GM19468 (cell line): ENCODE results near the gene FLII.

ENCODE experiments used
- ATAC-seq: cut with Tn5 transposase; IDR thresholded peaks from one replicate; pipeline ENCODE4 v1.9.1; 2021; ENCODE audit warnings: mild to moderate bottlenecking, moderate library complexity, moderate number of reproducible peaks; ENCODE audit not compliant: unreplicated experiment; ENCODE audit errors: extremely low read depth

The FLII gene

DNA sequence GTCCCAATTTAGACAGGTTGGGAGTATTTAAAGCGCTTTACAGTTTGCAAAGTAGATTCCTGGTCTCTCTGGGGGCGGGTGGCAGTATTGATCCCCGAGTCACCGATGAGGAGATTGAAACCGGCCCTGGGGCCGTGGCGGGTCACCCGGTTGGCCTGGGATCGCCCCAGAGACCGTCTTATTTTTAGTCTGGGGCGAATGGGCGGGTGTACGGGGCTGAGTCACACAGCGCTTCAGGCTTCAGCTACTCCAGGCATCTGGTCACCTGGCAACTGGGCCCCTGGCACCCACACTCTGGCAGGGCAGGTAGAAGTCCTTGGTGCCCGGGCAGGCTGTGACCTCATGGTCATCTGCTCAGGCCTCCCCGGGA lies 2.6 kb upstream of the FLII start:
- no peak for ATAC-seq

DNA sequence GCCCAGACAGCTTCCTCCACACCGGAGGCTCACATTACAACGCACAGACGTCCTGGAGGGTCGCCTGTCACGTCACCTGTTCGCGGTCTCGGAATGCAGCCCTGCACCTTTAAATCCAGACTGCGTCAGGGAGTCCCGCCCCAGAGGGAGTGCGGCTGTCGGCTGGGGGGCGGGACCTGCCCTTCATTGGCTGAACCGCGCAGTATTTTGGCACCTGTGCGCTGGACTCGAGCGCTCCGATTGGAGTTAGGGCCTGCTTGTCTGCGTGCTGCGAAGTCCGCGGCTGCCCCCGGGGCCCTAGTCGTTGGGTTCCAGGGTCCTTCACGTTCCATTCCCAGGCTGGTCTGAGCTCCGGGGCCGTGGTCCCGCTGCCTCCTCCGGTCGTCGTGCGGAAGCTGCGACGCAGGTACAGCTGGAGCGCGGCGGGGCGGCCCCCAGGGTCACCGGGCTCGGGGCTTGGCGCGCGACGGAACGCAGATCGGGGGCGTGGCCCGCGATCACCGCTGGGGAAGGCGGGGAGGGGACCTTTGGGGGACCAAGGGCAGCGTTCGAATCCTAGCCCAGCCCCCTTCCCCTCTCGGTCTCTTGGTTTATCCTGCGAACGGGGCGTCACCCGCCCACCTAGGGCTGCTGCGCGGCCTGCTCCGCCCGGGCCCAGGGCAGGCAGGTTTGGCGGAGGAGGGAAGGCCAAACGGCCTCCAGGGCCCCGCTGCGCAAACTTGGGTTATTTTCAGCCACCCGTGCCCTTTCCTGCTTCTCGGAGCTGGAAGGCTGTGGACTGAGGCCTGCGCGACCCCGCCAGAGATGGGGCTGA lies 2.0 kb upstream of the FLII start, which contains the start of gene MIEF2:
TSS of gene MIEF2 (plus strand) at position 331 of the 814 bp plus-strand sequence. CDS start 2,059 bp downstream, outside the sequence.
- peak; percentile 69 for ATAC-seq

DNA sequence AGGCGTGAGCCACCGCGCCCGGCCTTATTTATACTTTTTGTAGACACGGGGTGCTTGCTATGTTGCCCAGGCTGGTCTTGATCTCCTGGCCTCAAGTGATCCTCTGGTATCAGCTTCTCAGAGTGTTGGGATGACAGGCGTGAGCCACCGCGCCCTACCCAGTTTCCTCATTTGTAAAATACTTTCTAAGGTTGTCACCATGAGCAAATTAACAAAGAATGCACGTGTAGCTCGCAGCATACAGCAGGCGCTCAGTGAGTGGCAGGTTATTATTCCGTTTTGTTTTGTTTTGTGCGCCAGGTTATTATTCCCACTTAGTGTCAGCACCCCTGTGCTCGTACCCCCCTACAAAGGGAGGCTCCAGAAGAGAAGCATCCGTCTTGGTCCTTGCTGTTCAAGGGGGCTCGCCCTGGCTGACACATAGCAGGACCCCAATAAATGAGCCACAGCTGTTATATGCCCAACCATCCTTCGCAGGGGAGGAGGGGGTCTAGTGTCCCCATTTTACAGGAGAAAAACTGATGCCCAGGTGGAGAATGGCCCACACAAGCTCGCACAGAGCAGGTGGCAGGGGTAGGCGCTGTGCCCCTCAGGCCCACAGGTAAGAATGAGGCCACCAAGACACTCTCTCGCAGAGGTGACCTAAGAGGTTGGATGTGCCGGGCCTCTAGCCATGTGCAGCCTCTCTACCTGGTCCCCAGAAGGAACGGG lies 1.2 kb upstream of the FLII start:
- ATAC-seq: no peak

DNA sequence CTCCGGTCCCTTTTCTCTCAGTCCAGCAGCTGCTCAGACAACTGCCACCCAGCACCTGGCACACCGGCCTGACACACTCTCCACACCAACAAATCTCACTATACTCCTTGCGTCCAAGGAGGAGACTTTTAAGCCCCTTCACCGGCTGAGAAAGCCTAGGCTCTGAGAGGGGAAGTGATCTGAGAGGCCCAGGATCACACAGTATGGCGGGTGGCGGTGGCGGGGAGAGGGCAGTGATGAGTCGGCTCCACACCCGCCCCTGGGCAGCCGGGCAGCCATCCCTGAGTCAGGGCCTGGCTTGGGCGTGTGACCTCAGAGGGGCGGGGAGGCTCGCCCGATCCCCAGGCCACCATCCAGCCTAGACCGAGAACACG lies 569 bp downstream of the FLII start:
- no peak for ATAC-seq

DNA sequence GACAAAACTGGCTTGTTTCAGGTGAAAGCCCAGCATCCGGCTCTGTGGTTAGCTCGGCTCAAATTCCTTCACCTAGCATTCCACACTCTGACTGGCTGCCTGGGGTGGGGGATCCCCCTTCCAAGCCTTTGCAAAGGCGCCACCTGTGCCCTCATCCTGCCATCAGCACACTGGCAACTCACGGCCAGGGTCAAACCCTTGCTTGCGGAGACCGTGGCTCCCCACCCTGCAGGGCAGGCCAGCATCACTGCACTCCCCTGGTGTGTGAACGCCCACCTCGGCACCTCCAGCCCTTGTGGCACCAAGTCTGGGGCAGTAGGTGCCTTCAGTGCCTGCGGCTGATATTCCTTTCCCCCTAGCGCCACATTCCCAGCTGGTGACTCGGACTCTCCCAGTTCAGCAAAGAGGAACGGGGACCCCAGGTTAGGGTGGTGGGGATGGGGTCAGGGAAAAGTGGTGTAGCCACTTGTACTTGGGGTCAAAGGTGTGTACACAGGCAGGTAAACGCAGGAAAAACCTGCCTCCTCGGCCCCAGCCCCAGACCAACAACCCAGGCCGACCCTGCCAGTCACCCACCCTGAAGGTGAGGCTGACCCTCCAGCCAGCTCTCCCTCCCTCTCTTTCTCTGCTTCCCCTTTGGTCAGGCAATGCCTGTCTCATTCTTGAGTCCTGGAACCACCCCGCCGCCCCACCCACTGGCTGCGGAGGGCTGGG lies 1.1 kb downstream of the FLII start:
- no peak for ATAC-seq

DNA sequence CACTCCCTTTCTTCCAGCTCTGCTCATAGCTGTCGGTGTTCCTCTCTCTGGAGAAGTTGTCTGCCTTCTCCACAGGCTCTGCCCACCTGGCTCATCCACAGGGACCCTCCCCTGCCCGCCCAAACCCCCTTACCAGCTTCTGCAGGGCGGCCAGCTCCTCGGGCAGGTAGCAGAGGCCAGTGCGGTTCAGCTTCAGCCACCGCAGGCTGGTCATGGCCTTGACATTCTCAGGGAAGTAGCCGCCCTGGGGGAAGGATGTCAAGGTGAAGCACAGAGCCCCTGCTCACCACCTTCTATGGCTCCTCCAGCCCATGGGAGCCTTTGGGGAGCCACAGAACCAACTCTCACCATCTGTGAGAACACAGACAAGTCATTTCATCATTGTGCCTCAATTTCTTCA lies 1.8 kb downstream of the FLII start:
- ATAC-seq: no peak

DNA sequence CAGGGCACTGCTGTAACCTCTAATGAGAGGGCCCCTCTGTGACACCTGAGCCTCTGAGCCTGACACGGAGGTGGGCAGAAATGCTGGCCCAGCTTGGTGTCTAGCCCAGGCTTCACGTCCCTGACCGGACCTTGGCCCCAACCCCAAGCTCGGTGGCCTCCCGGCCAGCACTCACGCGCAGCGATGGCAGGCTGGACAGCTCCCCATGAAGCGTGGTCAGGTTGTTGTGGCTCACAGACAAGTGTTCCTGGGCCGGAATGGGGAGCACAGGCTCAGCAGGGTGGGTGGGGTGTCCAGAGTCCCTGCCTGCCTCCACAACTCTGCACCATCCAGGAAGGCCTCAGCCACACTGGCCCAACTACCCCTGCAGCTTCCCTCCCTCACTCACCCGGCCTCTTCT lies 2.2 kb downstream of the FLII start:
- no peak for ATAC-seq

DNA sequence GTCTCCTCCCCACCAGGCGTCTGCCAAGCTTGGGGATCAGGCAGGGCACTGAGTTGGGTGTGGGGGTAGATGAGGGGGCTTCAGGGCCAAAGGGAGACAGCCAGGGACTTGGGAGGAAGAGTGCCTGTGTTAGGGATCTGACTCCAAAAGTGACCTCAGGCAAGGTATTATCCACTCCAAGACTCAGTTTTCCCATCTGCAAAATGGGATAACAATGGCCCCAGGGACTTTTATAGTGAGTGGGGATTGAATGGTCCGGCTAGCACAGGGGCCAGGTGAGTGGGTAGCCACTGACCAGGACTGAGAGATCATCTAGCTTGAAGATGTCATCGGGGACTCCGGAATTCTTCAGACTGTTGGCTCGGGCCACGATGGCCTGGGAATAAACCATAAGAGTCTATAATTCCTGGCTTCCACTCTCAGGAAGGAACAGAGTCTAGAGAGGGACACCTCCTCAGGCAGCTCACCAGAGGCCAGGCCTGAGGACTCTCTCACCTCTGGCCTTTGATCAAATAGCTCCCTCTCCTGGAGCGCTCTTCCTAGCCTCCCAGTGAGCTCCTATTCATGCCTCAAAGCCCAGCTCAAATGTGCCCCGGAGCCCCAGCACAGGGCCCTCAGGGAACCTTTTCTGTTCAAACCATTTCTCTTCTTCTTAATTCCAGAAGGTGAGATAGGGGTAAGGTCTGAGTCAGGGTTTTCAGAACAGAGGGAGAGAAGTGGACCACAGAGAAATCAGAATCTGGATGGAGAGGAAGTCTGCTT lies 3.5 kb downstream of the FLII start:
- no peak for ATAC-seq

DNA sequence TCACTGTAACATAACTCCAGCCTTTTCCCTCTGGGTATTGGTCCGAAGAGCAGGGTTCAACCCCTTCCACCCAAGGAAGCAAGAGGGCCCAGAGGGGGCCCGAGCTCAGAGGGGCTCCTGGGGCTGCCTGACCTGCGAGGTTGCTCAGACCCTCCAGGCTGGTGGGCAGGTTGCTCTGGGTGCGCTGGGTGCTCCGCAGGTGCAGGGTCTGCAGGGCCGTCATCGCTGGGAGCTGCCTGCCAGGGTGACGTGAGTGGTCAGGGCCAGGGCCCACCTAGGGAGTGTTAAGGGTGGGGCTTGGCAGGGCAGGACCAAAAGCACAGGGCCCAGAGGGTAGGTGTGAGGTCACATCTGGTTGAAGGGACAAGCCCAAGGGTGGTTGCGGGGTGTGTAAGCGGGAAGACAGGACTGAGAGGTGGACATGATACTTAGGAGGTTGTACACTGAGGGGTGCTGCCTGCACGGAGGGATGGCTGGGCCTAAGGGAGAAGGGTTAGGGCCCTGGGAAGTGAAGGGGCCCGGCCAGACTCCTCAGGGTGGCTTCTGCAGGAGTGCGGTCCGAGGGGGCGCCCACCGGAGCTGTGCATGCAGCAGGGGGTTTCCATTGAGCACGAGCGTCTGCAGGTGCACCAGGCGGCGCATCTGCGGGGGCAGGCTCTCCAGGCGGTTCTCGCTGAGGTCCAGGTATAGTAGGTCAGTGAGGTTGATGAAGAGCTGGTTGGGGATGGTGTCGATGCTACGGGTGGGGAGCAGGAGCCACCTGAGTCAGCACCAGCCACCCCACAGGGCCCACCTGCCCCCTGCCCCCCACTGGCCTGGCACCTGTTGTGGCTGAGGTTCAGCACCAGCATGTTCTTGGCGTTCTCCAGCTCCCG lies 4.4 kb downstream of the FLII start:
- no peak for ATAC-seq

DNA sequence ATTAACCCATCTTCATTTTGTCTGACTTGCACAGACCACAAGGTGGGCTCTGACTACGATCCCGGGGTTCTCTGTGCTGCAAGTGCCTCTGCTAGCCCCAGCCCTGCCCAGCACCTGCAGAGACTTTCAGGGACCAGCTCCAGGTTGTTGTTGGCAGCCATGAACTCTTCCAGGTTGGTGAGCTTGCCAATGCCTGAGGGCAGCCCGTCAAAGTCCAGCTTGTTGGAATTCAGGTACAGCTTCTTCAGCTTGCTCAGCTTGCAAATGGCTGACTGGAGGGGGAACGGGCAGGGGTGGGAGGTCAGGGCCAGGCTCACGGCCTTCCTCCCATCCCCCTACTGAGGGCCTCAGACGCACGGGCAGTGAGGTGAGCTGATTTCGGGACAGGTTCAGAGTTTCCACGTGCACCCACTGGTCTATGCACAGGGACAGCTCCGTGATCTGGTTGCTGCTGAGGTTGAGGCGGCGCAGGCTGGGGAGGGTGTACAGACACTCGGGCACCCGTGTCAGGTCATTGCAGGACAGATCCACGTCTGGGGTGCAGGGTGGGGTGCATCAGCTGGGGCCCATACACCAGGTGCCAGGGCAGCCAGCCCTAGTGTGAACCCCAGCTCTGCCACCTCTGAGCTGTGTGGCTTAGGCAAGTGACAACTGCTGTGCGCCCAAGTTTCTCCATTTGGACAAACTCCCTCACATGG lies 5.2 kb downstream of the FLII start:
- no peak for ATAC-seq

DNA sequence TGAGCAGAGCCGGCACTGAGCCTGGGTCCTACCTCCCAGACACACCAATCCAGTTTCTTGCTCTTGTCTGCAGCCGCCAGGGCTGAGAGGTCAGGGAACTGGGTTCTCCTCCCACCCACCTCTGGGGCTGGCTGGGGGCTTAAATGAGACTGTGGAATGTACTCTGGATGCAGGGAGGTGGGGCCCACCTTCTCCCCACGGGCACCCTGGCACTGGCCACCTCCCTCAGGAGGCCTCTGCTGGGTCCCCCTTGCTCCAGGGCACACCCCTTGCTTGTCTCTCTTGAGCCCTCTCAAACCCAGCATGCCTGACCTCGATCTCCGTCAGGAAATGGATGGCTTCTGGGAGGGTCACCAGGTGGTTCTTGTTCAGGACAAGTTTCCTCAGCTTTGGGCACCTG lies 6.4 kb downstream of the FLII start:
- no peak for ATAC-seq

DNA sequence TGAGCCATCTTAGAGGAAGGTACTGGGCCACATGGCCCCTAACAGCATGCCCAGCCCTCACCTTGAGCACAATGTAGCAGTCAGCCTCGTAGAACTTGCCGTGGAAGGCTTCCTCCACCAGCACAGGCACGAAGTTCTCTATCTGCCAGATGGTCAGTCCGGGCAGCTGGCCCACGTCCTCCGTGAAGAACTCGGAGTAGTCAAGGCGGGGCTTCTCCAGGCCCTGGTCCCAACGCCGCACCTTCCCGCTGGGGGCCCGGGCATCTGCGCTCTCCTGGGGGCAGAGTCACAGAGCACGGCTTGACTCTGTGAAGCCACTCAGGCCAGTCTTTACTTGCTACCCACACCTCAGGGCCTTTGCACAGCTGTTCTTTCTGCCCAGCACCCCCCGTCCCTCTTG lies 7.3 kb downstream of the FLII start:
- ATAC-seq: no peak

DNA sequence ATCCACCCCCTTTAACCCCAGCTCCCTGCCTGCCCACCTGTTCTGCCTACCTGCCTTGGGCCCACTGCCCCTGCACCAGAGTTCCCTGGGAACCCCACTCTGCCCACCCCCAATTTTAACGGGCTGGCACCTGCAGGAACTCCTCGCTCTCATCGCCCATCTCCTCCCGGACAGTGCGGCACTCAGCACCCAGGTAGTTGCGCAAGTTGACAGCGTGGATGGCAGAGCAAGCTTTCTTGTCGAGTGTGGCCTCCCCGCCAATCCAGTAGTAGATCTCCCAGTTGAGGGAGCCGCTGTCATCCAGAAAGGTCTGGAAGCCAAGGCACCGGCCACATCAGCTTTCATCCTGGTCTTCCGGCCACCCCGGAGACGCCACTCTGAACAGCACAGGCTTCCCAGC lies 7.8 kb downstream of the FLII start:
- no peak for ATAC-seq

DNA sequence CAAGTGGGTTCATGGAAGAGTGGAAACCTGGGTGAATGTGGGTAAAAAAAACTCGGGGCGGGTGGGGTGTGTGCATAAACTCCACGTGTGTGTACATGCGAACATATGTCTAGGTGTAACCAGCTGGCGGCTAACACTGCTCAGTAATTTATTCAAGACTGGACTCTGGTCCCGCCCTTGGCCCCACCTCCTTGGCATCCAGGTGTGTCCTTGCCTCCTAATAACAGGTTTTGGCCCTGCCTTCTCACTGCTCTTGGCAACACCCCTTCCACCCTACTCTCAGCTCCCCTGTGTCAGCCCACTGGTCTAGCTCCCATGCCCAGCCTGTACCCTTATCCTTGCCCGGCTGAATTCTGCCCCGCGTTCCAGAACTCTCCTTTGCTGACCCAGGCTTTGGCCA lies 8.3 kb downstream of the FLII start:
- no peak for ATAC-seq

DNA sequence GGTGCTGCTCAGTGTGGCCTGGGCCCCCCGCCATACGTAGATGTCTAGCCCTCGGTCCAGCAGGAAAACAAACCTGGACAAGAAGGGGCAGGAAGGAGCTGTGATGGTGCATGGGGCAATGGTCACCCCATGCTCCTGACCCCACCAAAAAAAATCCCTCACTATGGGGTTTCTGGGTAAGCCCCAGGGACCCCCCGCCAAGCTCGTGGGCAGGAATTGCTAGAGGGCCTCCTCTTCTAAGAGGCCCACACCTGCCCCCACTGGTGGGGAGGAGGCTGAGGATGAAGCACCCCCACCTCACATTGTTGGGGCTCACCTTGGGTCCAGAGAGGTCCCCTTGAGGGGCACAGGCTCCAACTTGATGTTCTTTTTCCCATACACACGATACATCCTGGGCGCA lies 9.7 kb downstream of the FLII start:
- no peak for ATAC-seq

DNA sequence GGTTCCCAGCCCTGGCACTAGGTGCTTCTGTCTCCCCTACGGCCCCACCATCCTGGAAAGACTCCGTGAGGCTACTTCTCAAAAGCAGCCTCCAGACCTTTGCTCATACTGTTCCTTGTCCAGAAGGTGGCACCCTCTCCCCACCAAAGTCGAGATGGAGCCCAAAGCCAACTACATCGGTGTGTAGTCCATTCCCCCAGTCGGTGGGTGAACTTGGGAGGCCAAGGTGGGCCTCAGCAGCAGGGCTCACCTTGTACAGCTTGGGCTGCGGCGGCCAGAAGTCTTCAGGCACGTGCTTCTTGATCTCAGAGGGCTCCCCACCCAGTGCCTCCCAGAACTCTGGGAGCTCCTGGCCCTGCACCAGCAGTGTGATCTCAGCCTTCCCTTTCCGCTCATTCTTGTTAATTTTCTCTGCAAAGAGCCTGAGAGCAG lies 10.2 kb downstream of the FLII start:
- ATAC-seq: no peak

DNA sequence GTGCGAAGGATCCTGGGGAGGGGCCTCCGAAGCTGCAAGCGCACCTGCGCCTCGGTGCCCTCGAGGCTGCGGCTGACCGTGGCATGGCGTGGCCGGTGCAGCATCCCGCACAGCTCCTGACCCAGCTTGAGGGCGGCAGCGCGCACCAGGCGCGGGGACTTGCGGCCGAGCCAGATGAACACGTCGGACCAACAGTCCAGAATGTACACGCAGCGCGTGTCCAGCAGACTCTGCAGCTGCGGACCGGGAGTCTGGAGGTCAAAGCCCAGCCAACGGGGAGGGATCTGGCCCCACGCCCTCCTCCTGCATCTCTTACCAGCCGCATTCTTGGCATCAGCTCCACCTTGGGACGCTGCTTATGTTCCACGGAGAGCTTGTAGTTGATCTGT lies 10.9 kb downstream of the FLII start:
- no peak for ATAC-seq

DNA sequence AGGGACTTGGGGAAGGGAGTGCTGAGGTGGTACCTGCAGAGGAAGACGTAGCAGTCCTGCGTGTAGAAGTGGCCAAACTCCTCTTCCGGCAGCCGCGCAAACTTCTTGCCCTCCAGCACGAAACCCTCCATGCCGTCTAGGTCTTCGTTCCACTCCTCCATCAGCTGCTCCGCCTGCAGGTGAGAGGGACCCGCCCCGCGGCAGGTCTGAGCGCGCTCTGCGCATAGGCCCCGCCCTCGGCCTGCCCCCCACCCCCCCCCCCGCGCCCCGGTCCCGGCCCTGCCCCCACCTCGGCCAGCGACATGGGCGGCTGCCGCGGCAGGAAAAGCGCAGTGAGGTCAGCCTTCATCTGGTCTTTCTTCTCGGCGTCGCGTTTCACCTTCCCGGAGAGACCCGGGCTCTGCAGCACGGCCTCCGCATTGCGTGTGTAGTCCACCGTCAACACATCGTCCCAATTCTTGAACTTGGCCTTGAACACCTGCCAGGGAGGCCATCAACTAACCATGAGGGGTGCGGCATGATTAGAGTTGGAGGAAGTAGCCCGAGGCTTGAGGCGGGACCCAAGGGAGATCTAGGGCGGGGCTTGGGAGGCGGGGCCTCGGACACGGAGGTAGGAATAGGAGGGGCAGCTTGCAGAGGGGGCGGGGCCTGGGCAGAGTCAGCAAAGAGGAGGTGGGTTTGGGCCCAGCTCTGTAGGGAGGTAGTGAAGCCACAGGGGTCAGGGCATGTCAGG lies 11.5 kb downstream of the FLII start:
- ATAC-seq: no peak
